ENCODE measurements around the gene TMEM39B.

Gene TMEM39B

GRCh38 chr1:32035119-32035518 is 37.6 kb upstream of the TMEM39B start:
- TF ChIP-seq CTCF (IDR thresholded peaks at IDR 0.05; ENCODE audit: control insufficient read depth, insufficient read depth, low read depth, low read length, missing control alignments), result no peak
- no peak for DNase-seq (ENCODE audit: low read depth)
- no peak overlapping the region for H3K4me3 ChIP-seq (ENCODE audit: control insufficient read depth, low read depth, low read length)

- no peak for DNase-seq (ENCODE audit: low read depth)
- H3K4me3 ChIP-seq (ENCODE audit: control insufficient read depth, low read depth, low read length), result no peak overlapping the region
- no peak for TF ChIP-seq CTCF (IDR thresholded peaks at IDR 0.05; ENCODE audit: control insufficient read depth, insufficient read depth, low read depth, low read length, missing control alignments)
These were observed 32.0 kb upstream of the TMEM39B start for GRCh38 chr1:32040711-32041110.

GRCh38 chr1:32042330-32042729 is 30.4 kb upstream of the TMEM39B start:
- no peak overlapping the region for H3K4me3 ChIP-seq (ENCODE audit: control insufficient read depth, low read depth, low read length)
- no peak for DNase-seq (ENCODE audit: low read depth)
- no peak for TF ChIP-seq CTCF (IDR thresholded peaks at IDR 0.05; ENCODE audit: control insufficient read depth, insufficient read depth, low read depth, low read length, missing control alignments)

GRCh38 chr1:32044234-32044633 is 28.5 kb upstream of the TMEM39B start:
- DNase-seq (ENCODE audit: low read depth), result no peak
- no peak overlapping the region for H3K4me3 ChIP-seq (ENCODE audit: control insufficient read depth, low read depth, low read length)
- TF ChIP-seq CTCF (IDR thresholded peaks at IDR 0.05; ENCODE audit: control insufficient read depth, insufficient read depth, low read depth, low read length, missing control alignments), result no peak

GRCh38 chr1:32045772-32046171 is 27.0 kb upstream of the TMEM39B start:
- no peak for DNase-seq (ENCODE audit: low read depth)
- no peak overlapping the region for H3K4me3 ChIP-seq (ENCODE audit: control insufficient read depth, low read depth, low read length)
- TF ChIP-seq CTCF (IDR thresholded peaks at IDR 0.05; ENCODE audit: control insufficient read depth, insufficient read depth, low read depth, low read length, missing control alignments), result no peak

GRCh38 chr1:32047701-32048100 is 25.0 kb upstream of the TMEM39B start:
- DNase-seq (ENCODE audit: low read depth), result no peak
- no peak overlapping the region for H3K4me3 ChIP-seq (ENCODE audit: control insufficient read depth, low read depth, low read length)
- TF ChIP-seq CTCF (IDR thresholded peaks at IDR 0.05; ENCODE audit: control insufficient read depth, insufficient read depth, low read depth, low read length, missing control alignments), result no peak

GRCh38 chr1:32048440-32048839 is 24.3 kb upstream of the TMEM39B start:
- H3K4me3 ChIP-seq (ENCODE audit: control insufficient read depth, low read depth, low read length), result no peak overlapping the region
- TF ChIP-seq CTCF (IDR thresholded peaks at IDR 0.05; ENCODE audit: control insufficient read depth, insufficient read depth, low read depth, low read length, missing control alignments), result no peak
- no peak for DNase-seq (ENCODE audit: low read depth)
